Mononuclear cell (primary cell): ENCODE data around the gene EYS. TPM values are rescaled to one million over a fixed set of nuclear protein-coding genes. Genes with fewer than 3 reads are reported as not detected.

Experiments
- H3K27me3 ChIP-seq: 2 replicates; pipeline ENCODE4 v1.6.0; 2011; ENCODE audit warnings: low read length, control low read depth; ENCODE audit not compliant: insufficient read depth
- H3K4me1 ChIP-seq: 2 replicates; pipeline ENCODE4 v1.5.1; 2011; ENCODE audit warnings: mild to moderate bottlenecking, low read length, control low read depth; ENCODE audit not compliant: insufficient read depth
- H3K4me3 ChIP-seq: 2 replicates; pipeline ENCODE4 v1.5.1; 2011; ENCODE audit warnings: mild to moderate bottlenecking, low read length, moderate library complexity
- H3K9me3 ChIP-seq: 2 replicates; pipeline ENCODE4 v1.5.1; 2011; ENCODE audit warnings: low read depth, mild to moderate bottlenecking, control low read depth, low read length
- total RNA-seq: library from RNA; depleted of rRNA; stranded (reverse); fragments of >200 nt; gene quantifications from one replicate; pipeline ENCODE4 v1.2.3, GENCODE V29; 2012

The EYS gene
- total RNA-seq, 1 donor: under 0.01 TPM

GRCh38 chr6:64590965-64591675 lies 1115.9 kb downstream of the EYS start:
- H3K9me3 ChIP-seq: no peaks in the 10 kb centered on the region
- no peak overlapping the region for H3K4me3 ChIP-seq
- H3K27me3 ChIP-seq: no peaks in the 10 kb centered on the region
- H3K4me1 ChIP-seq: no peaks in the 10 kb centered on the region

- H3K4me3 ChIP-seq: no peak overlapping the region
- no peaks in the 10 kb centered on the region for H3K27me3 ChIP-seq
- H3K4me1 ChIP-seq: no peaks in the 10 kb centered on the region
- H3K9me3 ChIP-seq: no peaks in the 10 kb centered on the region
Observed at GRCh38 chr6:64589961-64590360, 1117.1 kb downstream of the EYS start.

- H3K4me1 ChIP-seq: no peaks in the 10 kb centered on the region
- no peaks in the 10 kb centered on the region for H3K9me3 ChIP-seq
- H3K27me3 ChIP-seq: no peaks in the 10 kb centered on the region
- H3K4me3 ChIP-seq: no peak overlapping the region
Observed at GRCh38 chr6:64580346-64580745, 1126.7 kb downstream of the EYS start.

GRCh38 chr6:64553249-64553786 lies 1153.7 kb downstream of the EYS start:
- H3K4me3 ChIP-seq: no peak overlapping the region
- peaks cover 4% of the 10 kb centered on the region for H3K9me3 ChIP-seq
- H3K4me1 ChIP-seq: no peaks in the 10 kb centered on the region
- no peaks in the 10 kb centered on the region for H3K27me3 ChIP-seq

GRCh38 chr6:64547594-64548268 lies 1159.3 kb downstream of the EYS start:
- Histone ChIP-seq H3K4me3 (no peak overlapping the region), H3K4me1 (no peaks in the 10 kb centered on the region), H3K9me3 (no peaks in the 10 kb centered on the region), H3K27me3 (no peaks in the 10 kb centered on the region)

- no peaks in the 10 kb centered on the region for H3K27me3 ChIP-seq
- H3K4me1 ChIP-seq: no peaks in the 10 kb centered on the region
- no peak overlapping the region for H3K4me3 ChIP-seq
- peaks cover 6% of the 10 kb centered on the region for H3K9me3 ChIP-seq
Observed at GRCh38 chr6:64539917-64540316, 1167.1 kb downstream of the EYS start.

GRCh38 chr6:64538722-64539121 lies 1168.3 kb downstream of the EYS start:
- Histone ChIP-seq H3K4me1 (no peaks in the 10 kb centered on the region), H3K27me3 (no peaks in the 10 kb centered on the region), H3K4me3 (no peak overlapping the region), H3K9me3 (peaks cover 11% of the 10 kb centered on the region)

- Histone ChIP-seq H3K4me1 (no peaks in the 10 kb centered on the region), H3K4me3 (no peak overlapping the region), H3K27me3 (no peaks in the 10 kb centered on the region), H3K9me3 (no peaks in the 10 kb centered on the region)
Observed at GRCh38 chr6:64527899-64528298, 1179.1 kb downstream of the EYS start.

GRCh38 chr6:64522859-64523258 lies 1184.2 kb downstream of the EYS start:
- Histone ChIP-seq H3K9me3 (no peaks in the 10 kb centered on the region), H3K4me3 (no peak overlapping the region), H3K4me1 (no peaks in the 10 kb centered on the region), H3K27me3 (no peaks in the 10 kb centered on the region)

GRCh38 chr6:64520050-64520449 lies 1187.0 kb downstream of the EYS start:
- Histone ChIP-seq H3K4me3 (no peak overlapping the region), H3K9me3 (no peaks in the 10 kb centered on the region), H3K4me1 (no peaks in the 10 kb centered on the region), H3K27me3 (no peaks in the 10 kb centered on the region)

GRCh38 chr6:64516393-64516792 lies 1190.6 kb downstream of the EYS start:
- Histone ChIP-seq H3K4me3 (no peak overlapping the region), H3K27me3 (no peaks in the 10 kb centered on the region), H3K4me1 (no peaks in the 10 kb centered on the region), H3K9me3 (no peaks in the 10 kb centered on the region)

- Histone ChIP-seq H3K9me3 (no peaks in the 10 kb centered on the region), H3K4me3 (no peak overlapping the region), H3K27me3 (no peaks in the 10 kb centered on the region), H3K4me1 (no peaks in the 10 kb centered on the region)
Observed at GRCh38 chr6:64507661-64508060, 1199.4 kb downstream of the EYS start.

GRCh38 chr6:64505312-64505711 lies 1201.7 kb downstream of the EYS start:
- no peak overlapping the region for H3K4me3 ChIP-seq
- no peaks in the 10 kb centered on the region for H3K27me3 ChIP-seq
- H3K4me1 ChIP-seq: no peaks in the 10 kb centered on the region
- no peaks in the 10 kb centered on the region for H3K9me3 ChIP-seq

- Histone ChIP-seq H3K4me3 (no peak overlapping the region), H3K27me3 (no peaks in the 10 kb centered on the region), H3K9me3 (no peaks in the 10 kb centered on the region), H3K4me1 (no peaks in the 10 kb centered on the region)
Observed at GRCh38 chr6:64504503-64504902, 1202.5 kb downstream of the EYS start.

GRCh38 chr6:64502801-64503200 lies 1204.2 kb downstream of the EYS start:
- Histone ChIP-seq H3K4me1 (no peaks in the 10 kb centered on the region), H3K27me3 (no peaks in the 10 kb centered on the region), H3K4me3 (no peak overlapping the region), H3K9me3 (no peaks in the 10 kb centered on the region)

- Histone ChIP-seq H3K4me3 (no peak overlapping the region), H3K4me1 (no peaks in the 10 kb centered on the region), H3K9me3 (no peaks in the 10 kb centered on the region), H3K27me3 (no peaks in the 10 kb centered on the region)
Observed at GRCh38 chr6:64497634-64498033, 1209.4 kb downstream of the EYS start.
